SK-N-SH treated with all-trans-retinoic acid at 6 μM for 48 hours (cell line): ENCODE data around the gene PLA2G2F.

Source experiments
- ATAC-seq: fragments of 200-7000 bp; cut with Tn5 transposase; 3 replicates; pipeline ENCODE4 v1.9.1; 2020; ENCODE audit warnings: mild to moderate bottlenecking, moderate library complexity
- ARNTL ChIP-seq: fragments of 450-650 bp; formaldehyde crosslinking; IDR thresholded peaks from 2 replicates; pipeline ENCODE4 v1.5.0; 2020; ENCODE audit warnings: low read depth, mild to moderate bottlenecking, moderate library complexity, borderline replicate concordance
- CREB5 ChIP-seq: fragments of 250-450 bp; sonication (Bioruptor Pico); IDR thresholded peaks from 2 replicates; pipeline ENCODE4 v1.5.1; 2020; ENCODE audit warnings: low read depth, mild to moderate bottlenecking, moderate library complexity
- CSDC2 ChIP-seq: fragments of 250-450 bp; sonication (Bioruptor Pico); IDR thresholded peaks from 2 replicates; pipeline ENCODE4 v1.5.0; 2020; ENCODE audit warnings: mild to moderate bottlenecking, moderate library complexity
- CSRNP3 ChIP-seq: fragments of 250-450 bp; sonication (Bioruptor Pico); IDR thresholded peaks from 2 replicates; pipeline ENCODE4 v1.5.1; 2021; ENCODE audit warnings: mild to moderate bottlenecking, moderate library complexity
- ESRRG ChIP-seq: fragments of 250-450 bp; sonication (Bioruptor Pico); IDR thresholded peaks from 2 replicates; pipeline ENCODE4 v1.6.1; 2021; ENCODE audit warnings: mild to moderate bottlenecking
- GLIS3 ChIP-seq: fragments of 250-450 bp; sonication (Bioruptor Pico); IDR thresholded peaks from 2 replicates; pipeline ENCODE4 v1.5.0; 2020; ENCODE audit warnings: mild to moderate bottlenecking, moderate library complexity
- ISL1 ChIP-seq: fragments of 250-450 bp; sonication (Bioruptor Pico); IDR thresholded peaks from 2 replicates; pipeline ENCODE4 v2.1.2; 2022; ENCODE audit warnings: mild to moderate bottlenecking, moderate library complexity
- OSR1 ChIP-seq: fragments of 250-450 bp; sonication (Bioruptor Pico); IDR thresholded peaks from 2 replicates; pipeline ENCODE4 v1.8.0; 2022; ENCODE audit warnings: moderate library complexity, mild to moderate bottlenecking, inconsistent platforms
- PATZ1 ChIP-seq: fragments of 250-450 bp; sonication (Bioruptor Pico); IDR thresholded peaks from 2 replicates; pipeline ENCODE4 v1.8.0; 2020; ENCODE audit warnings: mild to moderate bottlenecking, moderate library complexity, borderline replicate concordance
- POU6F1 ChIP-seq: fragments of 250-450 bp; sonication (Bioruptor Pico); IDR thresholded peaks from 2 replicates; pipeline ENCODE4 v1.8.0; 2021; ENCODE audit warnings: low read depth, mild to moderate bottlenecking, moderate library complexity, borderline replicate concordance
- PPARA ChIP-seq: fragments of 250-450 bp; sonication (Bioruptor Pico); IDR thresholded peaks from 2 replicates; pipeline ENCODE4 v1.5.0; 2020; ENCODE audit warnings: mild to moderate bottlenecking, borderline replicate concordance
- RARB ChIP-seq: fragments of 250-450 bp; sonication (Bioruptor Pico); IDR thresholded peaks from 2 replicates; pipeline ENCODE4 v1.8.0; 2021; ENCODE audit warnings: mild to moderate bottlenecking, moderate library complexity
- SNAI2 ChIP-seq: fragments of 250-450 bp; sonication (Bioruptor Pico); IDR thresholded peaks from 2 replicates; pipeline ENCODE4 v1.5.0; 2020; ENCODE audit warnings: mild to moderate bottlenecking, moderate library complexity
- TOX ChIP-seq: fragments of 250-450 bp; sonication (Bioruptor Pico); IDR thresholded peaks from 2 replicates; pipeline ENCODE4 v1.8.0; 2021; ENCODE audit warnings: mild to moderate bottlenecking, moderate library complexity, borderline replicate concordance
- TSHZ2 ChIP-seq: fragments of 250-450 bp; sonication (Bioruptor Pico); IDR thresholded peaks from 2 replicates; pipeline ENCODE4 v1.5.0; 2020; ENCODE audit warnings: mild to moderate bottlenecking, moderate library complexity
- ZC3H10 ChIP-seq: fragments of 250-450 bp; sonication (Bioruptor Pico); IDR thresholded peaks from 2 replicates; pipeline ENCODE4 v1.5.1; 2021; ENCODE audit warnings: mild to moderate bottlenecking, moderate library complexity
- ZFP3 ChIP-seq: fragments of 250-450 bp; sonication (Bioruptor Pico); IDR thresholded peaks from 2 replicates; pipeline ENCODE4 v1.5.0; 2020; ENCODE audit warnings: mild to moderate bottlenecking, moderate library complexity
- ZFP30 ChIP-seq: fragments of 450-650 bp; formaldehyde crosslinking; IDR thresholded peaks from 2 replicates; pipeline ENCODE4 v1.5.0; 2022; ENCODE audit warnings: mild to moderate bottlenecking, moderate library complexity
- ZNF565 ChIP-seq: fragments of 450-650 bp; formaldehyde crosslinking; conservative IDR thresholded peaks from 2 replicates; pipeline ENCODE4 v1.5.0; 2020; ENCODE audit warnings: low read depth, mild to moderate bottlenecking, moderate library complexity
- ZNF70 ChIP-seq: fragments of 450-650 bp; formaldehyde crosslinking; IDR thresholded peaks from 2 replicates; pipeline ENCODE4 v1.5.0; 2020; ENCODE audit warnings: mild to moderate bottlenecking, moderate library complexity
- ZNF8 ChIP-seq: fragments of 450-650 bp; formaldehyde crosslinking; IDR thresholded peaks from 2 replicates; pipeline ENCODE4 v1.5.0; 2020; ENCODE audit warnings: mild to moderate bottlenecking, moderate library complexity

PLA2G2F gene

GRCh38 chr1:20111452-20111851 is 27.7 kb upstream of the PLA2G2F start:
- no peak for ATAC-seq
- TF ChIP-seq CSDC2 (CRISPR knock-in tag) (no peak), ISL1 (no peak), ZNF70 (no peak), GLIS3 (CRISPR knock-in tag) (no peak), ZC3H10 (CRISPR knock-in tag) (no peak), ZNF8 (CRISPR knock-in tag) (no peak), ESRRG (CRISPR knock-in tag) (no peak), PPARA (no peak), RARB (CRISPR knock-in tag) (no peak), ZFP3 (CRISPR knock-in tag) (no peak)

GRCh38 chr1:20112279-20113000 is 26.7 kb upstream of the PLA2G2F start:
- TF ChIP-seq CREB5 (no peak), OSR1 (no peak), CSRNP3 (CRISPR knock-in tag) (no peak), ARNTL (CRISPR knock-in tag) (no peak), ZFP3 (CRISPR knock-in tag) (no peak), ZNF565 (CRISPR knock-in tag) (no peak), CSDC2 (CRISPR knock-in tag) (no peak), PATZ1 (CRISPR knock-in tag) (no peak), TOX (CRISPR knock-in tag) (no peak), SNAI2 (CRISPR knock-in tag) (no peak), RARB (CRISPR knock-in tag) (no peak), POU6F1 (CRISPR knock-in tag) (no peak), ISL1 (no peak), ZFP30 (CRISPR knock-in tag) (no peak)
- TF ChIP-seq, all 23 proteins: peak for 0
- ATAC-seq, result no peak

GRCh38 chr1:20114021-20114648 is 25.0 kb upstream of the PLA2G2F start:
- TF ChIP-seq TSHZ2 (CRISPR knock-in tag) (no peak), CREB5 (no peak), TOX (CRISPR knock-in tag) (no peak), SNAI2 (CRISPR knock-in tag) (no peak)
- no peak for ATAC-seq
